Inflammatory macrophage treated with lipopolysaccharide for 1 hour (primary cell): ENCODE measurements around the gene PPM1H.

Source experiments
- DNase-seq, 2 donors: peaks; one replicate each; pipeline ENCODE4 v3.0.0-alpha.2; 2020 to 2022

Gene PPM1H

GRCh38 chr12:62832027-62832426 is 102.9 kb downstream of the PPM1H start:
- no peak for DNase-seq

- no peak for DNase-seq
These were observed 107.1 kb downstream of the PPM1H start for GRCh38 chr12:62827855-62828254.

- no peak for DNase-seq
These were observed 107.9 kb downstream of the PPM1H start for GRCh38 chr12:62827042-62827441.

- peak; percentile 83 to 91 for DNase-seq
These were observed 117.2 kb downstream of the PPM1H start for GRCh38 chr12:62817556-62818271.

DNA sequence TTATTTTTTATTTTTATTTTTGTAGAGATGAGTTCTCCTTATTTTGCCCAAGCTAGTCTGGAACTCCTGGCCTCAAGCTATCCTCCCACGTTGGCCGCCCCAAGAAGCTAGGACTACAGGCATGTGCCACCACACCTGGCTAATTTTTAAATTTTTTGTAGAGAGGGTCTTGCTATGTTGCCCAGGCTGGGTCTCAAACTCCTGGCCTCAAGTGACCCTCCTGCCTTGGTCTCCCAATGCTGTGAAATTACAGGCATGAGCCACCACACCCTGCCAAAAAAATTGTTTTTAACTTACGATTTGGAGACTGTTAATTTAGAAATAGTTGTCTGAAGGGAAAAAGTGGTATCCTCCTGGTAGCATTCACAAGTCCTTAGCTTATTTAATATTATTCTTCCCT is 120.7 kb downstream of the PPM1H start:
- DNase-seq = no peak

DNA sequence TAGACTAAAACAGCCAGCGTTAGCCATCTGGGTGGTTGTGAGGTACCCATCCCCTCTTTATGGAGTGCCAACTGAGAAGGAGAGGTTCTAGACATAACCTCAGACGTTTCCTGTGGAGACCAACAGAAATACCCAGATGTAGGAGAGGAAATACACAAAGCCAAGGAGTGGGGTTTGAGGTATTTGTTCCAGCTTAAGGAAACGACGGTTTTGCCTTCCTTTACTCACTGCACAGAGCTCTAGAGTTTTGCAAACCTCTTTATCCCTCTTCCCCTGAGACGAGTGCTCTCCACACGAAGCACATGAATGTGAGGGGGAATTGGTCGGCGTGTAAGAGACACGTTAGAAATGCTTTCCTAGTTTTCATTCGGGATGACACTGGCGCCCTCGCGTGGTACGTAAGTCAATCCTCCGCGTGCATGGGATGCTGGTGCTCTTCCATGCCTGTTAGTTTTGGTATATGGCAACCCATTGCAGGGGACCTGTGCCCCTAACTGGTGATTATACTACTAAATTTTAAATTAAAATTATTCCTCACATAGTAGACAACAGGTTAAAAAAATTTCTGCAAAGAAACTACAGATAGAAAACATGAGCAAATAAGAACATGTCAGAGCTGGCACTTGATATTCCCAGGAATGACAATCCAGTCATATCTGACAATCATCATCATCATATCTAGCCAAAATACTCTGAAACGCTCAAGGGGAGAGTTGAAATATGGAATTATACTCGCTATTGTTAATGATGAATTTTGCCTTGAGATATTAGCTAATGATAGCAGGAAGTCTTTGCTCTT is 121.7 kb downstream of the PPM1H start:
- DNase-seq = peak; percentile 56 to 79

DNA sequence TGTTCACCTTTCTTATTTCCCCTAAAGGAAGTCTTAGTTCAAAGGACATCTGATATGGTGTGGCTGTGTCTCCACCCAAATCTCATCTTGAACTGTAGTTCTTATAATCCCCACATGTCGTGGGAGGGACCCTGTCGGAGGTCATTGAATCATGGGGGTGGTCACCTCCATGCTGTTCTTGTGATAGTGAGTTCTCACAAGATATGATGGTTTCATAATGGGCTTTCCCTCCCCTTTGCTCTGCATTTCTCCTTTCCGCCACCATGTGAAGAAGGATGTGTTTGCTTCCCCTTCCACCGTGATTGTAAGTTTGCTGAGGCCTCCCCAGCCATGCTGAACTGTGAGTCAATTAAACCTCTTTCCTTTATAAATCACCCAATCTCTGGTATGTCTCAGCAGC is 123.5 kb downstream of the PPM1H start:
- DNase-seq = peak in 1 of 2 donors; percentile 65

DNA sequence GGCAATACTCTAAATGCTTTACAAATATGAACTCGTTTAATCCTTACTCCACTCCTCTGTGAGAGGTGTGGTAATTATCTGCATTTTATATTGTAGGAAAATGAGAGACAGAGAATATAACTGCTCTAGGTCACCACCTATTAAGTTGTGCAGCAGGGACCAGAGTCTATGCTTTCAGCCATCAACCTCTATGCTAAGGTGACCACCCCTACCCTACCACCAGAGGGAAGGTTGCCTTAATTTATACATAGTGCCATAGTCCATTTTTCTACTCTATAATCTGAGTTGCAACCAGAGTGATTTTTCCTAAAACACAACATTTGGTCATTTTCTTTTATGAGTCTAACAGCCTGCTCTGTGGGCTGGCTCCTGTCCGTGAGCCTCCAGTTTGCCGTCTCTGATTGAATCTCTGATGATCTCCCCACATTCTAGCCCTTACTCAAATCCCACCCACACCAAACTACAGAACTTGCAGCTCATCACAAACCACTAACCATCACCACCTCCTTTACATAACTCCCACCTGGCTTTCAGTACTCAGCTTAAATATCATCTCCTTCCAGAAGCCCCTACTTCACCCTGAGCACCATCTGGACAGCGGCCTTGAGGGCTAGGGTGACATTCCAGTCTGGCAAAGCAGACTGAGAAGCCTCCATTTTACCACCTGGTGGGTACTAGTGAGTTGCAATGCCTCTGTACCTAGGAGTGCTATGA is 126.6 kb downstream of the PPM1H start:
- no peak for DNase-seq

- DNase-seq = no peak
These were observed 128.1 kb downstream of the PPM1H start for GRCh38 chr12:62806893-62807292.

DNA sequence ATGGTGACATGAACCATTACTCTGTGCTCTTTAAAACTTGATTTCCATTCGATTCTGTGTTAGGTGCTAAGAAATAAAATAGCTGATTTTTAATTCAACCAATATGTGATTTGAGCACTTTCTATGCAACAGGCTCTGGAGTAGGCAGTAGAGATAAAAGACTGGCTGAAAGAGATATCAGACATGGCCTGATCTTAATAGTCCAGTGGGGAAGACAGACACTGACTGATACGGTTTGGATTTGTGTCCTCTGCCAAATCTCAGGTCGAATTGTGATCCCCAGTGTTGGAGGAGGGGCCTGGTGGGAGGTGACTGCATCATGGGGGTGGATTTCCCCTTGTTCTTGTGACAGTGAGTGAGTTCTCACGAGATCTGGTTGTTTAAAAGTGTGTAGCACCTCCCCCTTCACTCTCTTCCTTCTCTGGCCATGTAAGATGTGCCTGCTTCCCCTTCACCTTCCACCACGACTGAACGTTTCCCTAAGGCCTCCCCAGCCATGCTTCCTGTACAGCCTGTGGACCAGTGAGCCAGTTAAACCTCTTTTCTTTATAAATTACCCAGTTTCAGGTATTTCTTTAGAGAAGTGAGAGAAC is 128.6 kb downstream of the PPM1H start:
- no peak for DNase-seq

DNA sequence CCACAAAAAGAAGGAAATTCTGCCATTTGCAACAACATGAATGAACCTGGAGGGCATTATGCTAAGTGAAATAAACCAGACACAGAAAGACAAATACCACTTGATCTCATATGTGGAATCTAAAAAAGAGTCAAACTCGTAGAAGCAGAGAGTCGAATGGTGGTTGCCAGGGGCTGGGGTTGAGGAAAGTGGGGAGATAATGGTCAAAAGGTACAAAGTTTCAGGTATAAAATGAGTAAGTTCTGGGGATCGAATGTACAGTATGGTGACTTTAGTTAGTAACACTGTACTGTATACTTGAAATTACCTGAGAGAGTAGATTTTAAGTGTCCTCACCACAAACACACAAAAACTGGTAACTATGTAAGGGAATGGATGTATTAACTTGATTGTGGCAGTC is 129.4 kb downstream of the PPM1H start:
- DNase-seq = no peak

- DNase-seq = no peak
These were observed 131.2 kb downstream of the PPM1H start for GRCh38 chr12:62803756-62804155.

- DNase-seq = no peak
These were observed 132.0 kb downstream of the PPM1H start for GRCh38 chr12:62802984-62803383.

DNA sequence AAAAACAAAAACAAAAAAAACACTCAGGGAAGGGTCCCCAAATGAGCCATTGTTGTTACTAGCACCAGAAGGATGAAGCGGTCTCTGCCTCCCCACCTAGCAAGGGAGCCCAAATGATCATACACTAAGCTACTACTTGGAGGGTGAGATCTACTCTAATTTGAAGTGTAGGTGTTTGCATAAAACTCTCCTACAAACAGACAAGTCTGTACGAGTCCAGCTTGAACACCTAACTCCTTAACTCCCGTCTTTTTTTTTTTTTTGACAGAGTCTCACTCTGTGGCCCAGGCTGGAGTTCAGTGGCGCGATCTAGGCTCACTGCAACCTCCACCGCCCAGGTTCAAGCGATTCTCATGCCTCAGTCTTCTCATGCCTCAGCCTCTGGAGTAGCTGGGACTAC is 132.6 kb downstream of the PPM1H start:
- no peak for DNase-seq

DNA sequence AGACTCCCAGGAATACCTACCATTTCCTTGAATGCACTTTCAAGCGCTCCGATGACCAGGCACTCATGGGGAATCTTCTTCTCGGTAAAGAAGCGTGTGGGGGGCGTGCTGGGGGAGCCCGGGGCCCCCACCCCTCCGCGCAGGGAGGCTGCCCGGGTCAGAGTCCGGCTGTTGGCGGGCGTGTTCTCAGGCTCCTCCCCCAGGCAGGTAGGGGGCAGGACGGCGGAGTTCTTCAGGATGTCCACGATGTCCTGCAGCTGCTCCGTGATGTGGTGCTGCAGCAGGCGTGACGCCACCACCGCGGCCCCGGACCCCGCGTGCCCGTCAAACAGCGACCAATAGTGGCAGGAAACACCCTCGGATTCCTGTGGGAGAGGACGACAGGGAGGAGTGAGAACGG is 133.2 kb downstream of the PPM1H start:
- DNase-seq = no peak

GRCh38 chr12:62800707-62801400 is 134.1 kb downstream of the PPM1H start:
- no peak for DNase-seq

DNA sequence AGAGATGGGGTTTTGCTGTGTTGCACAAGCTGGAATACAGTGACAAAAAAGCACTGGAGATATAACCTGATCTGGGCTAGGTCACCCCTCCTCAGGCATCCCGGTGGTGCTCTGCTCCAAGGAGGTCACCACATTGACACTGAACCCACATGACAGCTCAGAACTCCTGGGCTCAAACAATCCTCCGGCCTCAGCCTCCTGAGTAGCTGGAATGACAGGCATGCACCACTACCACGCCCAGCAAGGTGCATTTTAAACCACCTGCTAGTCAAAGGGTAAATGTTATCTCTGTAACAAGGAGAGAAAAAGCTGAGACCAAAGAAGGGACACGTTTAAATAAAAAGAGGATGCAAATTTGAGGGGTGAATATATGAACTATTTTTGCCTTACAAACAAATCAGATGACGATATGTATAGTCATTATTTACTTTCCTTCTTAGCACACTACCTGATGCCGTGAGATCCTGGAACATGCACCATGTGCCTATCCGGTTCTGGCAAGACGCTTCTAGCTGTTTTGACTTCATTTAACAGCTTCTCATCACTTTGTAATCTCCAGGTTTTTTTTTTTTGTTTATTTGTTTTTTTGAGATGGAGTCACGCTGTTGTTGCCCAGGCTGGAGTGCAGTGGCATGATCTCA is 135.1 kb downstream of the PPM1H start:
- no peak for DNase-seq

- peak in 1 of 2 donors; percentile 90 for DNase-seq
These were observed 135.7 kb downstream of the PPM1H start for GRCh38 chr12:62799126-62799736.

- DNase-seq = no peak
These were observed 140.7 kb downstream of the PPM1H start for GRCh38 chr12:62794218-62794583.

- peak; percentile 66 to 98 for DNase-seq
These were observed 141.4 kb downstream of the PPM1H start for GRCh38 chr12:62793256-62794217.
